ENCODE results near the gene CHGA. TPM values are rescaled to one million over a fixed set of nuclear protein-coding genes. Genes with fewer than 3 reads are reported as not detected.

The CHGA gene
- total and polyA plus RNA-seq, 2 of the 13 experiments (the other 11 are each of a cell fraction or from before 2014, with no cell fraction given): not detected

- no peak for TF ChIP-seq ZNF280B (CRISPR knock-in tag; IDR thresholded peaks at IDR 0.05; ENCODE audit: borderline replicate concordance)
- TF ChIP-seq ZNF276 (CRISPR knock-in tag; IDR thresholded peaks at IDR 0.05; ENCODE audit: low read depth): no peak
- peak; percentile 85 for TF ChIP-seq ZNF687 (CRISPR knock-in tag; IDR thresholded peaks at IDR 0.05)
- peak; percentile 38 for TF ChIP-seq FOXA3 (CRISPR knock-in tag; IDR thresholded peaks at IDR 0.05)
- no peak for TF ChIP-seq ZNF17 (CRISPR knock-in tag; IDR thresholded peaks at IDR 0.05)
- no peak for TF ChIP-seq ZKSCAN1 (IDR thresholded peaks at IDR 0.05; ENCODE audit: low read length)
- no peak for TF ChIP-seq HNF1A (IDR thresholded peaks at IDR 0.05; ENCODE audit: low read depth)
- TF ChIP-seq HNF1A (CRISPR knock-in tag; IDR thresholded peaks at IDR 0.05; ENCODE audit: borderline replicate concordance): no peak
- no peak for TF ChIP-seq ZNF891 (CRISPR knock-in tag; IDR thresholded peaks at IDR 0.05)
- no peak for TF ChIP-seq IRX3 (CRISPR knock-in tag; IDR thresholded peaks at IDR 0.05; ENCODE audit: borderline replicate concordance, low read depth)
- no peak for TF ChIP-seq REPIN1 (CRISPR knock-in tag; IDR thresholded peaks at IDR 0.05; ENCODE audit: borderline replicate concordance, low read depth)
- 0 out of 2 replicates have a peak, but pooled peaks have one; percentile 28 for TF ChIP-seq ATF2 (CRISPR knock-in tag; IDR thresholded peaks at IDR 0.05)
Measured at GRCh38 chr14:92877757-92878431, 45.1 kb upstream of the CHGA start (continued).
